GM15510 (cell line): ENCODE measurements around the gene DAAM2.

ENCODE experiments used
- POLR2A ChIP-seq: IDR thresholded peaks from 3 replicates; pipeline ENCODE4 v1.6.1; 2011; ENCODE audit warnings: borderline replicate concordance; ENCODE audit not compliant: insufficient read length; ENCODE audit errors: extremely low read depth

DAAM2 gene

DNA sequence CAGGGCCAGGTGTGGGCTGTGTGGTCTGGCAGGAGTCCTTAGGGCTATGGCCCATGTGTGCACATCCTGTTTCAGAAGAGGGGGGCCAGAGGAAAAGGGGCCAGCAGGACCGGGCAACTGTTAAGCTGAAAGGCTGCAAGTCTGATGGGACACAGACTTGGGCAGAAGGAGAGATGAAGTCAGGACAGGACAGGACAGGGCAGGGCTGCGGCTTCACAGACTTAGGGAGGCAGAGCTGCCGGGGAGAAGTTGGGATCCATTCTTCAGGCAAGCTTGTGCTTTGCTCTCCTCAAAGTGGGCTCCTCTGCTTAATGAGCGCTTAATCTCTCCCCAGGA is 113.4 kb downstream of the DAAM2 start:
- TF ChIP-seq POLR2A: no peak

DNA sequence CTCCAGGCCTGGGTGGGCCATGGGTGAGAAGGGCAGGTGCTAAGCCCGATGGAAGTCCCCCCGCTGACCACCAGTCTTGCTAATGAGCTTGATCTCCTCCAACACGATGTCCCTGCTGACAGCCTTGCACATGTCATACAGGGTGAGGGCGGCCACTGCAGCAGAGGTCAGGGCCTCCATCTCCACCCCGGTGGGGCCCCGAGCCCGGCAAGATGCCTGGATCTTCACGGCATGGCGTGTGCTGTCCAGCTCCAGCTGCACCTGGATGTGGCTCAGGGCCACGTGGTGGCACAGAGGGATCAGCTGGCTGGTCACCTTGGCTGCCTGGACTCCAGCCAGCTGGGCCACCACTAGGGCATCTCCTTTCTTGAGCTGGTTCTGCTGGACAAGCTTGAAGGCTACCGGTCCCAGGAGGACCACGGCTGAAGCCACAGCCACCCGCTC is 114.2 kb downstream of the DAAM2 start:
- TF ChIP-seq POLR2A: no peak

DNA sequence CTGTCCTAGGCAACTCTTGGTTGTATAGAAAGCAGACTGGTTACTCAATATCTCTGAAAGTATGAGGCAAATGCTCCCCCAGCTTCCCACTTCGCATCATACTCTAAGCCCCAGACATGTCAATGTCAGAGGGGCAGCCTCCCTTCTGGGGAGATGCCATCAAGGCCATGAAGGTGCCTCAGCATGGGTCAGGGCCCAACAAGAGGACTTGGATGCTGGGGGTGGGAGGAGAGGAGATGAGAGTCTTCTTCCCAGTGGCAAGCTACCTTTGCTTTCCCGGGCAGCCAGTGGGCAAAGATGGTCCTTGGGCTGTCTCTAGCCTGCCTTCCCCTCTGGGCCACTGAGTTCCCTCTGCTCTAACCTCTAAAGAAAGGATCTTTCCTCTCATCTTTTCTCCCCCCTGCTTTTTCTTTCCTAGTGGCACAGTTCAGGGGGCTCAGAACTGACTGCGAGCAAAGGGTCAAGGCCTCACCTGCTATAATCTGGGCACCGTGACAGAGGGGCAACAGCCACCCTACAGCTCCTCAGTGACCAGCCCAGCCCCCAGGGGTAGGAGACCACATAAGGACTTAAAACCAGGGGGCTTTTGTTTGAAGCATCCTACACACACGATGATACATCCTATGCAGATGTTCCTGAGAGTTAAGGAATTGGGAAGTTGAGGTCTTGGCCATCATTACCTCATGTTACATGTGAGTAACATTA is 115.8 kb downstream of the DAAM2 start:
- no peak for TF ChIP-seq POLR2A

DNA sequence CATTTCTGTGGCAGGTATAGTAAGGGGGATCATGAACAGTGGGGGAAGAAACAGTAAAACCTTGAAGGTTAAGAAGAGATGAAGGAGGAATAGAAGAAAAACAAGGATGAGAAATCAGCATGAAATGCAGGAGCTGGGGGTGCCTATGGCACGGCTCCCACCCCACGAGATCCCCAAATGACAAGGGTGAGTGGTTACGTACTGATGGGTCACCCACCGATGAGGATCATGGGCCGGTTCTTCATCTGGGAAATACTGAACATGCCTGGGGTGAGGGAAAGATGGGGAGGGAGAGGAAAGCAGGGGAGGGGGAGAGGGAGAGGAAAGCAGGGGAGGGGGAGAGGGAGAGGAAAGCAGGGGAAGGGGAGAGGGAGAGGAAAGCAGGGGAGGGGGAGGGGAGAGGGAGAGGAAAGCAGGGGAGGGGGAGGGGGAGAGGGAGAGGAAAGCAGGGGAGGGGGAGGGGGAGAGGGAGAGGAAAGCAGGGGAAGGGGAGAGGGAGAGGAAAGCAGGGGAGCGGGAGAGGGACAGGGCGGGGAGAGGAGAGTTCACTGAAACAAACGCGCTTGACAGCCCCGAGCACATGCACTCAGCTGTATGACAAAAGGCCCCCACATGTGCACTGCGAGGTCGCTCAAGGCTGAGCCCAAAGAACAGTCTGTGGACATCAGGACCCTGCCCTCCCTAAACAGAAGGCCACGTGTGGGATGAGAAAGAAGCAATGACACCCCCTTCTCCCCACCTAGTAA is 116.8 kb downstream of the DAAM2 start:
- TF ChIP-seq POLR2A: no peak

DNA sequence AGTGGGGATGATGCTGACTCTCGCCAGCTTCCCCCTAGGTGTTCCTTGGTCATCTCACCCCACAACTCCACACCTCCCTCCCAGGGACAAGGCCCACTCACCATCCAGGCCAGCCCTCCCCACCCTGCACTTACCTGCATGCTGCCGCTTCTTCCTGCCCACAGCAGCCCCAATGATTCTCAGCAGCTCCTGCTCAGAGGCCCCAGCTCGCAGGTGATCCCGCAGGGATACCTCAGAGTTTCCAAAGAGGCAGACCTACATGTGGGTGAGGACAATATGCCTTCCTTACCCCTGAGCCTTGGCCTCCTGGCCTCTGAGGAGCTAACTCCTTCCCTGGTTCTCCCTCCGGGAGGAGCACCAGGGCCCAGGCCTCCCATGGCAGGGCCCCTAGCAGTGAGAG is 117.5 kb downstream of the DAAM2 start:
- no peak for TF ChIP-seq POLR2A

DNA sequence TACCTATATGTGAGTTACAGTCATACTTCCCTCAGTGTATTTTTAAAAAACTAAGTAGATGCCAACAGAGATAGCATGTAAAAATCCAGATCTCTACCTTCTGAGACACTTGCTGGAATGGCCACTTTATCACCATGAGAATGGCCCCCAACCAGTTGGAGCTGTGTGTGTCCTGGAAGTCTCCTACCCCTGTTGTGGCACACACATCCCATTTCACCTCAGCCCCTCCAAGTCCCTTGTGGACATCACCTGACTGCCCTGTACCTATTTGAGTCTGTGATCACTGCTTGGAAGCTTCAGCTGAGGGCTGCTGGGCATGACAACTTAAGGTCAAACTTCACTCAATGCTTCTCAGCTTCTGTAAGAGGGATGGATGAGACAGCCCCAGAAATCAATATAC is 118.0 kb downstream of the DAAM2 start:
- TF ChIP-seq POLR2A: no peak

DNA sequence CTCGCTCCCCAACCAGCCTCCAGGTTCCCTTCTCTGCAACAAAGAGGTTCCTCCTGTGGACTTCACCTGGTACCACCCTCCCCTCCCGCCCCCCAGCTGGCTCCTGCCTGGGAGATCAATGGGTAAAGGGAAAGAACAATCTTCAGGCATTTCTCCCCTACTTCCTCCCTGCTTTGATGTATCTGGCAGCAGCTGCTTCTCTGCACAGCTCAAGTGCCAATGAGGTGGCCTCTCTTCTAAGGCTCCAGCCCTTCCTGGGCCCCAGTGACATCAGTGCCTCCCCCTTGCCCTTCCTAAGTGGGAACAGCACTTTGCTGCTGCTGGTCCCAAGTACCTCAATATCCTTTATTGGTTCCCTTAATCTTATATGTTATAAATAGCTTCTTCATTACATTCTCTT is 118.6 kb downstream of the DAAM2 start:
- no peak for TF ChIP-seq POLR2A

DNA sequence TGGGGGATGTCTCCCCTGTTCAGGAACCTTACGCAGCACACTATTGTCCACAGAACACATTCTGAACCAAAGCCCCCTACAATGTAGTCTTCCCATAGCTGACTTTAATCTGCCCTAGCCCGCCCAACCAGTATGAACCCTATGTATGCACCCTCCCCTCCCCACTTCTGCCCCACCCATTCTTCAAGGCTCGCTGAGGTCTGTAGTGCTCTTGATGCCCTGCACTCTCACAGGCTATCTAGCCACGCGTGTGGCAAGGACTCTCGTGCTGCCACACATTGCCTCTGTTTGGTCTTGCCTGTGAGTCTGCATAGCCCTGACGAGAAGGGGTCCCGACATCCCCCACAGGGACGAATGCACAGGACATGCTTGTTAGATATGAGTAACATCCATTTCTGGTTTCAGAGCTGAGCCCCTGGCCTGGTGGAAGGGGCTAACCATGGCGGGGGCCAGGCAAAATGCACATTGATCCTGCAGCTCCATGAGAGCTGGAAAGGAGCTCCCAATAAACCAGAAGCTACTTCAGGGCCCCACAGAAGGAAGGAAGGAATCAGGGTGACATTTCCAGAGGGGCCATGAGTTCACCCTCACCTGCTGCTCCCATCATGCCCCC is 119.4 kb downstream of the DAAM2 start:
- no peak for TF ChIP-seq POLR2A

DNA sequence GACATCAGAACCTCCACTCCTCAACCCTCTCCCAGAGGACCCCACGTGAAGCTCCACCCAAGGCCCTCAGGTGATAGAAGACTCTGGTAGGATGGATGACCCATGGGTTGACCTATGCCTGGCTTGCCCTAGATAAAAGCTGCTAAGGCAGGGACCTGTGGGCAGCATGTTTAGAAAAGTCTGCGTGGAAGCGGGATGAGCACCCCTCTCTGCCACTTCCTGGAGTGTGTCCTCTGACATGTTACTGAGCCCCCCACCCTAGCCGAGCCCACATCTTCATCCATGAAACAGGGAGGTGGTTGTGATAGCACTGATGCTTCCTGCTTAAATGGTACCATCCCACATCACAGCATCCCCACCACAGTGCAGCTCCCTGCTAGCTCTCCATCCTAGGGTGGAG is 120.3 kb downstream of the DAAM2 start:
- TF ChIP-seq POLR2A: no peak

DNA sequence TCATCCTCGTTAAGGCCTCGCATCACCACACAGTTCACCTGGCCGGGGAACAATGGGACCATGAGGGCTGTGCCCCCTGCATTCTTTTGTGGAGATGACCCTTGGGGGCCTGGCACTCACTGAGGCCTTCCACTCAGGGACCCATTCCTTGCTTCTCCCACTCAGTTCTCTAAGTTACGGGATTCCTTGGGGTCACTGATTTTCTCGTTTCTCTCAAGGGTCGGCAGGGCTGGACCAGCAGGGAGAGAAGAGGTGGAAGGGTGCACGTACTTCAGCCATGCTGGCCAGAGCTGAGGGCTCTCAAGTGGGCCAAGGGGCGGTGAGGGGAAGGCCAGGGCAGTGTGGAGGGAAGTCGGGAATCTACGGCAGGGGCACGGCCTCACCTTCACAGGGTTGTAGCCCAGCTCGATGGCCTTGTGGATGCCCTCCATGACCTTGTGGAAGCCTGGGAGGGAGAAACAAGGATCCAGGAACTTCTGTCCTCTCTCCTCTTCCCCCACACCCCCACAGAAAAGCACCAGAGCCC is 121.3 kb downstream of the DAAM2 start:
- no peak for TF ChIP-seq POLR2A

DNA sequence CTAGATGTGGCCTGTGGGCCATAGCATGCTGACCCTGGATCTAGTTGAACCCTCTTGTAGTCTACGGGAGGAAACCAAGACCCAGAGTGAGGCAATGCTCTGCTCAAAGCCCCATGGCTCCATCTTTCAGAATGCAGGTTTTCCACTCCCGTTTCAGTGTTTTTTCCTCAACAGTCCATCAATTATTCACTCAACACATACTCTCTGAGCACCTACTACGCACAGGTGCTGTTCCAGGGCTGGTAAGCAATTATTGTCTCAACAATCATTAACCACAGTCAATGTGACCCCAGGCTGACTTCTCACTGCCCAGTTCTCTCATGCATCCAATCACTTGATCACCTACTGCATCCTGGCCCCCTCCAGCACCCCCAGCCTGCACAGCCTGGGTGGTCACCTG is 122.1 kb downstream of the DAAM2 start:
- no peak for TF ChIP-seq POLR2A

DNA sequence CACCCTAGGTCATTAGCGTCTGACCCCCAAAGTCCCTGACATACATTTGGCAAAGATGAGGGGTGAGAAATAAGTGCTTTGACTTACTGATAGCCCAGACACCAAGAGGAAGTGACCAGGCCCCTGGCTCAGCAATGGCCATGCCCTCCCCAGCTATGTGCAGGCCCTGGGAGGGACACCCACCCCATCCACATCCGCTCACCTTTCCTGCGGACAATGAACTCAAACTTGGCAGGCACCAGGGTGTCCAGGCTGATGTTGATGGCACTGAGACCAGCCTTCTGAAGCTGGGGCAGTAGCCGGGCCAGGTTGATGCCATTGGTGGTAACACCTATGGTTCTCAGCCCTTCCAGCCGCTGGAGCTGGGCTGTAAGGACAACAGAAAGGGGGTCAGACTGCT is 123.7 kb downstream of the DAAM2 start:
- TF ChIP-seq POLR2A: no peak

DNA sequence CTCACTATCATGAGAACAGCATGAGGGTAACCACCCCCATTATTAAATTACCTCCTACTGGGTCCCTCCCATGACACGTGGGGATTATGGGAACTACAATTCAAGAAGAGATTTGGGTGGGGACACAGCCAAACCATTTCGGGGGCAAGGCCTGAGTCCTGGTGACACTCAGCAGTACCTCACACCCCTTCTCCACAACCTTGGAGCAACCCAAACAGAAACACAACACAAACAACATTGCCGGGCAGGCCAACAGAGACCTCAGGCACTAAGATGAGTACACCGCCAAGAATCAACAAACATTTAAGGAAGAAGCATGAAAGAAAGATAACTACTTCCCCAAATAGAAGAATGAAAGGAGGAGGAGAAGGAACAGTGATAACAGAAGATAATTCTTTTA is 125.2 kb downstream of the DAAM2 start:
- TF ChIP-seq POLR2A: no peak

DNA sequence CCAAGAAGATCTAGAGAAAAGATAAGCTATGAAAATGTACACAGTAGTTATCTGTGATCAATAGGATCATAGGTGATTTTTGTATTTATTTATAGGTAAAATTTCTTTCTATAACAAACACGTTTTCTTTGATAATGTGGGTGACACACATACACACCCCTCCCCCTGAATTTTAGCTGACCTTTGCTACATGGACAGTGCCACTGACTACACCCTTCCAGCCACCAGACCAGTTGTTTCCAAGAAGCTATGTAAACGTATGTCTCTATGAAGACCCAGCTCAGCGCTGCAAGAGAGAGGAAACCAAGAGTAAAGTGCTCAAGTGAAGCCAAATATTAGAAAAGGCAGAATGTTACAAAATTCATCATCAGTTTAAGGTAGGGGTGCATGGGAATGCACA is 125.8 kb downstream of the DAAM2 start:
- no peak for TF ChIP-seq POLR2A

DNA sequence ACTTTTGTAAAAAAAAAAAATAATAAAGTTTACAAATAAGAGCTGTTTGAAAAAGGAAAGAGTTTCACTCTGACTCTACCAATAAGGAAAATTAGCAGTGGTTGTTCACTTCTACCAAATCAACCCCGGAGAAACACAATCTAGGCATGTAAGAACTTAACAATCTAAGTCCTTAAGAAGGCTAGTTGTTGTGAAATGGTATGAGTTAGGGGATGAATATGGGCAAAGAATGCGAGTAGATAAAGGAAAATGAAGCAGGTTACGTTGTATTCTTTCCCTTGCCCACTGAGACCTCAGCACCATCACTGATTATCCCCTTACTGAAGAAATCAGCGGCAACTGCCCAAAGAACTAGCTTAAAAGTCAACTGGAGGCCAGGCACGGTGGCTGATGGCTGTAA is 126.7 kb downstream of the DAAM2 start:
- no peak for TF ChIP-seq POLR2A

DNA sequence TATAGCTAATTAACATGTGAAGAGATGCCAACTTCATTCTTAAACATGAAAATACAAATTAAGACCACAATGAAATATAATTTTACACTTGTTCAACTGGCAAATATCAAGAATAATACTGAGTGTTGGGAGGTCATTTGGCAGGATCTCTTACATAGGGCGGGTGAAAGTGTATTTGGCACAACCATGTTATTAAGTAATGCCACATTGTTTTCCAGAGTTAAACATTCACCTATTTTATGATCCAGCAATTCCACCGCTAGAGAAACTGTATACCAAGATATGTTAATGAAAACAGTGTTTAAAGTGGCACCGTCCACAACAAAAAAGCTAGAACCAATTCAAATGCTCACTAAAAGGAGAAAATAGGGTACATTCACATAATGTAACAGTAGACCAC is 128.0 kb downstream of the DAAM2 start:
- TF ChIP-seq POLR2A: no peak

DNA sequence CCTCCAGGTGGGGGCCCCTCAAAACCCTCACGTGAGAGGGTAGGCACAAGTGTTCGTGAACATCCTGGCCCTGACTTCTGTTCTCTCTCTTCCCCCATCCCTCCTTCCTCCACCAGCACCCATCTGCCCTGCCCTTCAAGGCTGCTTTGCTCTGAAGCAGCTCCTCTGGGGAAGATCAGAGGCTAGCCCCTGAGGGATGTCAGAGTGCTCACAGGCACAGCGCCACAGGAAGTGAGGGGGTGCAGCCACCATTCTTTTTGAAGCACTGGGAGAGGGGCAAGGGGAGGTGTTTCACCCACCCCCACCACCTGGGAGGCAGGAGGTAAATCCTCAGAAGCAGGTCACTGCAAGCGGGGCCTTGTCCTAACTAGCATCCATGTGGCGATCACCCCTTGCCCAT is 130.6 kb downstream of the DAAM2 start:
- TF ChIP-seq POLR2A: no peak

DNA sequence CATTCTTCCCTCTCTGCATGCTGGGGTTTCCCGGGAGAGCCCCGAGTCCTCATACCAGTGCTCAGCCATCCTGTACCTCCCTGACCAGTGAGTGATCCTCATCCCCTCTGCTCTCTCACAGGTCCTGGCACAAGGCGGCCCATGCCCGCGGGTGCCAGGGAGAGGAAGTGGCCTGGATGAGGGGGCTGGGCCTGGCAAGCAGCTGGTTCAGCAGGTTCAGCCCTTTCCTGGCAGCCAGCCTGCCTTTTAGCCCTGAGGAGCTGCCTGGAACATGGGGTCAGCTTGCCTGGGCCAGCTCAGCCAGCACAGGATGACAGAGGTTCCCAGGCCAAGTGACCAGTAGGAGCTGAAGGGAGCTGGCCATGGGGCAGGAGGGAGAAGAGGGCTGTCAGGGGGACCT is 131.2 kb downstream of the DAAM2 start:
- no peak for TF ChIP-seq POLR2A
